DMS153 treated with DMSO at 0.1 percent for 48 hours (cell line): ENCODE measurements around the gene GALNT13.

Source experiments
- DNase-seq: peaks from one replicate; lab custom pipeline; 2025; ENCODE audit not compliant: unreplicated experiment; lab: John Stamatoyannopoulos, UW

The GALNT13 gene

GRCh38 chr2:153940511-153940910, 68.8 kb downstream of the GALNT13 start:
- DNase-seq: no peak

- DNase-seq: no peak
Observed at GRCh38 chr2:153944800-153945199, 73.1 kb downstream of the GALNT13 start.

- DNase-seq: no peak
Observed at GRCh38 chr2:153946036-153946435, 74.3 kb downstream of the GALNT13 start.

- DNase-seq: no peak
Observed at GRCh38 chr2:153953761-153954160, 82.0 kb downstream of the GALNT13 start.

- DNase-seq: no peak
Observed at GRCh38 chr2:153963256-153963655, 91.5 kb downstream of the GALNT13 start.

- no peak for DNase-seq
Observed at GRCh38 chr2:153967248-153967973, 95.7 kb downstream of the GALNT13 start.

GRCh38 chr2:153971250-153971649, 99.5 kb downstream of the GALNT13 start:
- no peak for DNase-seq

- DNase-seq: no peak
Observed at GRCh38 chr2:153971855-153972254, 100.1 kb downstream of the GALNT13 start.

GRCh38 chr2:153972412-153972811, 100.7 kb downstream of the GALNT13 start:
- no peak for DNase-seq

GRCh38 chr2:153986488-153987229, 114.9 kb downstream of the GALNT13 start:
- no peak for DNase-seq

- DNase-seq: no peak
Observed at GRCh38 chr2:153990771-153991170, 119.0 kb downstream of the GALNT13 start.

GRCh38 chr2:154013514-154013913, 141.8 kb downstream of the GALNT13 start:
- DNase-seq: no peak

- no peak for DNase-seq
Observed at GRCh38 chr2:154015233-154015632, 143.5 kb downstream of the GALNT13 start.

GRCh38 chr2:154029504-154029903, 157.8 kb downstream of the GALNT13 start:
- no peak for DNase-seq

GRCh38 chr2:154032220-154032619, 160.5 kb downstream of the GALNT13 start:
- DNase-seq: no peak

GRCh38 chr2:154046493-154046892, 174.8 kb downstream of the GALNT13 start:
- no peak for DNase-seq

GRCh38 chr2:154048905-154049304, 177.2 kb downstream of the GALNT13 start:
- DNase-seq: no peak

- DNase-seq: no peak
Observed at GRCh38 chr2:154049561-154049960, 177.8 kb downstream of the GALNT13 start.

- no peak for DNase-seq
Observed at GRCh38 chr2:154067124-154067523, 195.4 kb downstream of the GALNT13 start.

- no peak for DNase-seq
Observed at GRCh38 chr2:154078926-154079325, 207.2 kb downstream of the GALNT13 start.

- no peak for DNase-seq
Observed at GRCh38 chr2:154092571-154092970, 220.8 kb downstream of the GALNT13 start.

- no peak for DNase-seq
Observed at GRCh38 chr2:154093856-154094255, 222.1 kb downstream of the GALNT13 start.
